Activated CD4-positive, CD25-positive, alpha-beta regulatory T cell treated with anti-CD3 and anti-CD28 coated beads, Interleukin-2, amount 50 U/mL, for 72 hours (primary cell): Measurements from ENCODE around the gene LMBR1L.
A peak's percentile ranks its signal among the peaks of the same experiment; 100 is the strongest.

Experiments
- DNase-seq: peaks from one replicate; pipeline ENCODE4 v3.0.0; 2021

LMBR1L gene

DNA sequence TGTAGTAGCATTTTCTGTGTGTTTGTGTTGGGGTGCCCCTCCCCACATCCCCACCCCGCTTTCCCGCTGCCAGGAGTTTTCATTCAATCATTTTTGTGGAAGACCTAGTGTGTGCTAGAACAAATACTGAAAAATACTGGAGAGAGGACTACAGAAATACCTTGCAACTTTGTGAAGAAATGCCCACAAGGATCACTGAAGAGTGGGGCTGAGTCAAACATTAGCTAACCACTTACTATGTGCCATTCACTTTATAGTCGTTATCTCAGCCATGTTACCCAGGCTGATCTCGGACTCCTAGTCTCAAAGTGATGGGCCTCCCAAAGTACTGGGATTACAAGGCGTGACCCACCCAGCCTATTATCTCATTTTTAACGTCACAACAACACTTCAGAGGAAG, 559 bp upstream of the LMBR1L start:
- no peak for DNase-seq

DNA sequence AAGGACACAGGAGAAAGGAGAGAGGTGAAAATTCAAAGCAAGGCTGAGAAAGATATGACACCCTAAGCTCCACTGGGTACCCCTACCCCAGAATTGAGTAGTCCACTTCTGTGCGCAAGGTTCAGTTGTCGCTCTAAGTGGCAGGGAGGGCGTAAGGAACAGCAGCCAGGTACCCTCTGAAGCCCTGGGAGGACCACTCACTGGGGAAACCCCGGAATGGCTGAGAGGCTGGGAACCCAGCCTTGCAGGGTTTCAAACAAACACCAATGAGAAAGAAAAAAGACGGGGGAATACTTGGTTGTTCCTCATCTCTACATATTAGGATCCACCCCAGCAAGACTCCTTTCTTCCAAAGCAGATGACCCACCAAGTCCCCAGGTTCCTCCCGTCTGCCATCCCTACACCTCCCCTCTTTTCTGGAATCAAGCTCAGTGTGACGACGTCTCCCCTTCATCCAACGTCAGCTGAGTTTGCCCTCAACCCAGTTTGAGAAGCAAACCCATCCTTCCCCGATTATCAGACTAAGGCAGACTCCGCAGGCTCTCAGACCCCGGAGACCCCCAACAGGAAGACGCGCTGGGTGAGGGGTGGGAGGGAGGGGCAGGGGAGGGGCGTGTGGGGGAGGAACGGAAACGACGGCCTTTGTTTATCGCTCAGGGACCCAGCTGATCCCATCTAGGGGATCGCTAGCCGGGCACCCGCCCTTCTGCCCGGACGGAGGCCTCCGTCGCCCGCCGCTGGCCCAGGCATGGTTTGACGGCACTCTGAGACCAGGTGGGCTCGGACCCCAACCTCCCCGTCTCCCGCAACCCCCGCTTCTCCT, 795 bp downstream of the LMBR1L start:
- DNase-seq: no peak

DNA sequence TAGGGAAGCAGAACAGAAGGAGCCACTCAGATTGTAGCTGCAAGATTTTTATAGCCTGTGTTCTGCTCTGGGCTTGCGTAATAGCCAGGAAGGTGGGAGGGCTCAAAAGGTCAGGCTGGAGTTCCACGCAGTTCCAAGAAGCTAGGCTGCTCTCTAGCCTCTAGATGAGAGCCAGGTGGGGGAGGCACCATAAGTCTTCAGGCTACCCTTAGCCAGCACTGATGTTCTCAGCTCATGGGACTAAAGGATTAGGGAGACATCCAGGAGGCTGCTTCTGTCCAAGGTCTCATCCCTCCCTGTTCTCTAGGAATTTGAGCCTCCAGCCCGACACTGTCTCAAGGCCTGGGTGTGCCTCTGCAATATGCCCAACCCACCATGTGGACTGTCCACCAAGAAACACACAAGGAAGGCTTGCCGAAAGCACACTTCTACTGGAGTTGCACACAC, 1.7 kb downstream of the LMBR1L start:
- no peak for DNase-seq

DNA sequence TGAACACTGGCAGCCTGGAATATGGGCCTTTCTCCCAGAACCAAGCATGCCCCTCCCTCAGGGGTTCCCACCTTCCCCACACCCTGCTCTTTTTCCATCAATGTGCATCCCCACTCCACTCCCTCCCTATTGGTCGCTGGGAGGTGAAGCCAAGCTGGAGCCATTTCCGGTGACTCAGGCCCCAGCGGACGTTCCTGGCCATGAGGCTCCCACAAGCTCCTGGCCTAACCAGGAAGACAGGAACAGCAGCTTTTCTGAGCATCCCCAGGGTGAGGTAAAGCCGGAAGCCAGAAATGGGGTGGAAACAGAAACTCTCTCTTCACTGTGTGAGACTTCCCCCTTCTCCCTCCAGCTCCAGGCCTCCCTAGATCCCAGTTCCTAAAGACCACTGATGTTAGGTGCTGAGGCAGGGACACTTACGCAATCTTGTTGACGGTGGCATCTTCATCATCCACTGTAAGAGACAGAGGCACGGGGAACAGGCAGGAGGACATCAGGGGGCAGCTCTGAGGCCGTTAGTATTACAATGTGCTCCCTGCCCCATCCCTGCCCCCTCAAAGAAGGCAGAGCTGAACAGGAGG, 5.1 kb downstream of the LMBR1L start:
- no peak for DNase-seq

DNA sequence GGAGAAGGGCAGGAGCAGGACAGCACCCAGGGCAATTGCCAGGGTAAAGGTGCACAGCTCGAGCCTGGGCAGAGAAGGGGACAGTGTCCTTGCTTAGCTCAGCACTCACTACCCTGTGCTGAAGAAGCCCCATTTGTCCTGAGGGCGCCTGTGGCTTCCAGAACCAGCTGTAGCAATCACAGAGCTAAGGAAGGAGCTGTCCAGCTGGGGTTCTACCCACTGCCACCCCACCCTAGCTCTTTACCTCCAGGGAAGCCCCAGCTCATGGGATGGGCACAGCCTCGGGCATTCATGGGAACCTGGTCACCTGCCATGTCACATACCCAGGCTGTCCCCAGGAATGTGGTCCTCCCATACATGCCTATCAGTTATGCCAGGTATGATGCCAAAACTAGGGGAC, 5.8 kb downstream of the LMBR1L start:
- no peak for DNase-seq

DNA sequence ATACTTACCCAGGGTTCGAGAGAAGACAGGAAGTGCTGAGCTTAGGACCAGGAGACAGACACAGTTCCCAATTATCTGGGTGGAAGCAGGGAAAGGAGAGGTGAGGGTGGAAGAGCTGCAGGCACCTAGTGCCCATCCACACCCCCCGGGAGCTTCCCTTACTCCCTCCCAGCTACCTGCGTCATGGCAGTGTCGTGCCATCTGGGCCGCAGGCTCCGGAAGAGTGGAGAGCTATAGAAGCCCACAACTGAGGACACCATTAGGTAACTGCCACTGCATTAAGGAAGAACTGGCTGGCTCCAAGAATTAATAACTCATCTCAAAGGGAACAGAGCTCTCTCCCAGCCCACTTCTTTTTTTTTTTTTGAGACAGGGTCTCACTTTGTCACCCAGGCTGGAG, 10.3 kb downstream of the LMBR1L start:
- DNase-seq: no peak

DNA sequence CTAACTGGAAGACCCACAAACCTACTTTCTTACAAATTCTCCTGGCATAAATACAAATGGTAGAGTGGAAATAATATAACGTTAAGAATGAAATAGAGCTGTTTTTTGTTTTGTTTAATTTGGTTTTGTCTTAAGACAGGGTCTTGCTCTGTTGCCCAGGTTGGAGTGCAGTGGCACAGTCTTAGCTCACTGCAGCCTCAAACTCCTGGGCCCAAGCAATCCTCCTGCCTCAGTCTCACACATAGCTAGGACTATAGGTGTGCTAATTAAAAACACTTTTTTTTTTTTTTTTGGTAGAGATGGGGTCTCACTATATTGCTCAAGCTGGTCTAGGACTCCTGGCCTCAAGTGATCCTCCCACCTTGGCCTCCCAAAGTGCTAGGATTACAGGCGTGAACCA, 11.9 kb downstream of the LMBR1L start:
- DNase-seq: no peak

DNA sequence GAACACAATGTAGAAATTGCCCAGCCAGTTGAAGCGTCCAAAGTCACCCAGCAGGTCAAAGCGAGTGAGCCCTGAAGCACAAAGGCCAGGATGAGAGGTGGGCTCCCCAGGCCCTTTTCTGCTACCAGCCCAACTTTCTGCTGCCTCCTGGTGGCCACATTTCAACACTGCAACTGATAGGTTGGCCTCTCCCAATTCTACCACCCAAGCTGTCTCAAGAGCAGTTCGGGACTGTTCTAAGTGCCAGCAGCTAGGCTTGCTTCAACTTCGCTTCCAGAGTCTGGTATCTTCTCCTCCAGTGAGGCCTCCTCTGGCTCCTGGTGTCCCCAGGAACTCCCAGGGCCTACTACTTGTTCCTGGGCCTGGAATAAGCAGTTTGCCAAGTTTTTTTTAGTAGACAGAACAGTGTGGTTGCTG, 12.6 kb downstream of the LMBR1L start:
- peak; percentile 65 for DNase-seq

DNA sequence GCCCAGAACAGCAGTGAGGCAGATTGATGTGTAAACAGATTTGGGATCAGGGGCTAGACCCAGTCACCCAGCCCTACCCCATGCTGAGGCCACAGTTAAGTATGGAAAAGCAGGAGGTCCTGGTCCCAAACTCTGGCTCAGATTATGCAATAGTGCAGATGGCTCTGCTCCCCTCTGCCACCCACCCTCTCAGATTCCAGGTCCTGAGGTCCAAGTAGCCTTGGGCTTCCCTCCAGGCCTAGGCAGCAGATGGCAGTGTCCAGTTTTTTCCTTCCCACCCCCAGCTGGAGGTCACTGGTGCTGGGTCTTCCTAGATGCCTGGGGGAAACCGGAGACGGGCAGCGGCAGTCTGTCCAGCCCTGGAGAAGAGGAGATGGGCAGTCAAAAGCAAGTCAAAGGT, 13.3 kb downstream of the LMBR1L start:
- DNase-seq: no peak

DNA sequence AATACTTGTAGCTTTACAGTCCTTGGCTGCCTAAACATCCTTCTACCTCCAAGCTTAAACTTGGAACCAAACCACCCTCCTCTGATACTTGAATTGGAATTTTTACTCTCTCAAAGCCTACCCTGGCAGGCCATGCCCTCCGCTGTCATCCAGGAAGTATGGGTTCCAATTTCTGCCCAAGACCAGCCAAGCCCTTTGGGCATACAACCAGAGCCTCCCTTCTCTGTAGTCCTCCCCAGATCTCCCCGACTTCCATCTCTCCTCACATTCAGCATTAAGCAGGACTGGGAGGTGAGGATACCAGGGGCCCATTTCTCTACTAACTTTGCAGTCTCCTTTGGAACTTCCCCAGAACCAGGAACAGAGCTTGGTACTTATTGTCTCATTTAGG, 15.7 kb downstream of the LMBR1L start:
- no peak for DNase-seq

DNA sequence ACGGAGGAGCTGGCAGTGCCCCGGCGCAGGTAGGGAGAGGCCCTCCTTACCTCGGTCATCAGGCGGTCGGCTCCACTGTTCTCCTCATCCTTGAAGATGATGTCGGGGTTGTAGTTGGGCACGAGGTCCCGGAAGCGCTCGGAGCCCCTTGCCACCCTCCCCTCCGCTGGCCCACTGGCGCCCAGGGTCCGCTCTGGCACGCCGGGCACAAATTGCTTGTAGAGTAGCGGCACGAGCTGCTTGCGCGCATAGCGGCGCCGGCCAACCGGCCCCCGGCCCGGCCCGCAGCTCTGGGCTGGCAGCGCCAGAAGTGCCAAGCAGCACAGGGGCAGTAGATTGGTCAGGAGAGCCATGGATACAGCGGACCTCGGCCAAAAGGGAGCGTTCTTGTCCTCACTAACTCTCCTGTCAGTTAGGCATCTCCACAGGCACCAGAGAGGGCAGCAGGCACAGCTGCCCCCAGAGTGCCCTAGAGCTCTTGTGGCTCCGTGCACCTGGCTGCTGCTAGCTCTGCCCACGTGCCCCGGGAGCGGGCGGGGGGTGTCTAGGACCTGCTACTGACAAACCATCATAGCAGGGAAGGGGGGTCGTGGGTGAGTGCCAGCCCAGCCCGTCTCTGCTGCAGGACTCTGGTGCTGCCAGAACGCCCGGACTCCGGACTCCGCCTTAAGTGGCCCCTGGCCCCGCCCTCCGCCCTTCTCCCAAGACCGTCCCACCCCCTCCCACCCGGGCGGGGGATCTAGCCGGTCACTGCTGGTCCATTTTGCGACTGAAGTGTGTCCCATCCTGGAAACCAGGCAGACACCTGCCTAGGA, 16.3 kb downstream of the LMBR1L start, which contains the start of gene DHH:
Gene DHH (minus strand): TSS at position 642 of the 815 bp plus-strand sequence. CDS start 289 bp downstream, at position 353.
- DNase-seq: no peak

DNA sequence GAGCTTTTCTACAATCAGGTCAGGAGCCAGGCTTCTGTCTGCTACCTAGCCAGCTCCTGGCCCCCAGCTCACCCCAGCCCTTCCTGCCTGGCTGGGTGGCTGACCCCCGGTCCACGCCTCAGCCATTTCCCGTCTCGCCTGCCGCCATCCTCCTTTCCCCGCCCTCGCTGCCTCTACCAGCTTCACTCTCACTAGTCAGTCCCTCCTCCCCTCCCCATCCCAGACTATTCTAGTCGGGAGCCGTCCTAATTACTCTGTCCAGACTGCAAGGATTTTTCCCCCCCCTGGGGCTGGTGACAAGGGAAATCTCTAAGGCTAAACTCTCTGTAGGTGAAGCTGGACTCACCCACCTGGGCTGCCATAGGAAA, 16.9 kb downstream of the LMBR1L start:
- no peak for DNase-seq

DNA sequence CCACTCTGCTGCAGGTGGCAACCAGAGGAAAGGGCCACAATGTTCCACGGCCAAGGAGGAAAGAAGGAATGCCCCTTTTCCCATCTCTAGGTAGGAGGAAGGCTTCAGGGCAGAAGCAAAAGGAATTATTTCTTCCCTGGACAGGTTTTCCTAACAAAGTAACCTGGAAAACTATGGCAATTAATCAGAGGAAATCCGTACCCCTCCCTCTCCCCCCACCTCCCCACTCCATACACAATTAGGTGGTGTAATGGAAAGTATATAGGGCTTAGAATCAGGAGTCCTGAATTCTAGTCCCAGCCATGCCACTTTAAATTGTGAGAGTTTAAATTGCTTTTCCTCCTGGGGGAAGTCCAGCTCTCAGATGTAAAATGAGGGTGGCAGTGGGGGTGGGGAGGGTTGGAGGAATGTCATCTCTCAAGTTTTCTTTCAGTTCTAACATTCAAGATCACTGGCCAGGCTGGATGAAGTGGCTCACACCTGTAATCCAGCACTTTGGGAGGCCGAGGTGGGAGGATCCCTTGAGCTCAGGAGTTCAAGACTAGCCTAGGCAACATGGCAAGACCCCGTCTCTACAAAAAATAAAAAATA, 17.7 kb downstream of the LMBR1L start:
- no peak for DNase-seq

DNA sequence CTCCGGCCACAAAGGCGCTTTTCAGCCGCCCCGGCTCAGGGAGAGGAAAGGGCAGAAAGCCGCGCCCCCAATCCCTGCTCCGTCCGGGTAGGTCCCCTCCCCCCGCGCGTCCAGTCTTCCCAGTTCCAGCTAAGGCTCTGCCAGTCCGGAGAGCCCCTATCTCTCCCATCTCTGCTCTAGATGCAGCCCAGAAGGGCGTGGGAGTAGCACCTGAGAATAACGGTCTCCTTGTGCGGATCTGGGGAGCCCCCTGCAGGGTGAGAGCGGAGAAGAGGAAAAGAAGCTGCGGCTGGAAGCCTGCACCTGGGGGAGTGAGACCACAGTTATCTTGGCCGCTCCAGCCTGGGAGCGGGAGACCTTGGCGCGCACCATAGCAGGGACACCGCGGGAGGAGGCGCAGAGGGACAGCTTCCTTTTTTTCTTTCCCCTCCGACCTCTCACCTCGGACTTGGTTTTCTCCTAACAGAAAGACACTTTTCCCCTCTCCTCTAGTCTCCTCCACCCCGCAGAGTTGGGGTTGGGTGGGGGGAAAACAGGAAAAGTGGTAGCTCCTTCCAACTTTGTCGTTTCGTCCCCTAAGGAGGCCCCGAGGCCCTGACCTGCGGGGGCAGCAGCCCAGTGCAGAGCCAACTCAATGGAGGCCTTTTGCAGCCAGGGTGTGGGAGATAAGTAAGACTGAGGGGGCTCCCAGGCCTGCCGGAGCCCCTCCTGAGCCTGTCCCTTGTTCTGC, 18.4 kb downstream of the LMBR1L start:
- DNase-seq: peak; percentile 46

DNA sequence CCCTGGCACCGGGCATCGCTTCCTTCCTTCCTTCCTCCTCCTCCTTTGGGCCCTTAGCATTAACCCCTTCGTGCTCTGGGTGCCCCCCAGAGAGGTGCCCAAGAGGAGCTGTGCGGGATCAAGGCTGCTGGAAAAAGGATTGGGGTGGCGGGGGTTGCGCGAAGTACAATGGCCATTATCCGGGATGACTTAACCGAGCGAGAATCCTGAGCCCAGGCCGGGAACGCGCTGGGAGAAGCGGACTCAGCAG, 18.9 kb downstream of the LMBR1L start:
- no peak for DNase-seq

DNA sequence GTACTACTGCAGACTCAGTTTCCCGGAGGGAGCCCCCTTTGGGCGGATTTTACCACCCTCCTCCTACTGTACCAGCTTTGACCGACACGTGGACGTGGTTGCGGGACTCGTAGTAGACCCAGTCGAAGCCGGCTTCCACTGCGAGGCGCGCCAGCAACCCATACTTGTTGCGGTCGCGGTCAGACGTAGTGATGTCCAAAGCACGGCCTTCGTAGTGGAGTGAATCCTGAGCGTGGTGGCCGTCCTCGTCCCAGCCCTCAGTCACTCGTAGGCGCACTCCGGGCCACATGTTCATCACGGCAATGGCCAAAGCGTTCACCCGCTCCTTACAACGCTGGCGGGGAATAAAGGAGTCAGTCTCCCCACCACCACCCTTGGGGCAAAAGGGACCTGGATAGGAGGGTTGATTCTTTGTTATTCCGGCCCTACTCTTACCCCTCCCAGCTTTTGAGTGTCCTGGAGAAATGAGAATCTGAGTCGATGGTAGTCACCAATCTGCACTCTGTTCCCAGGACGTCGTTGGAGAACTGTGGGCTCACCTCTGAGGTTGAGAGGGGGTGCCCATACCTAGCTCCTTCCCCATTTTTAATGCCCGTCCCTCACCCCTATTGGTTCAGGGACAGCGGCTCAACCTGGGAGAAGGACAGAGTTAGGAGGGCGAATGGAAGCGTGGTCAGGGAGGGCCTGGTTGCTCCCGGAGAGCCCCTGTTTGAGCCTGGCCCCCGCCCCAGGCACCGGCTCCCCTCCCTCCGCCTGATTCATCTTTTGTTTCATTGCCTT, 19.4 kb downstream of the LMBR1L start:
- DNase-seq: peak; percentile 35

DNA sequence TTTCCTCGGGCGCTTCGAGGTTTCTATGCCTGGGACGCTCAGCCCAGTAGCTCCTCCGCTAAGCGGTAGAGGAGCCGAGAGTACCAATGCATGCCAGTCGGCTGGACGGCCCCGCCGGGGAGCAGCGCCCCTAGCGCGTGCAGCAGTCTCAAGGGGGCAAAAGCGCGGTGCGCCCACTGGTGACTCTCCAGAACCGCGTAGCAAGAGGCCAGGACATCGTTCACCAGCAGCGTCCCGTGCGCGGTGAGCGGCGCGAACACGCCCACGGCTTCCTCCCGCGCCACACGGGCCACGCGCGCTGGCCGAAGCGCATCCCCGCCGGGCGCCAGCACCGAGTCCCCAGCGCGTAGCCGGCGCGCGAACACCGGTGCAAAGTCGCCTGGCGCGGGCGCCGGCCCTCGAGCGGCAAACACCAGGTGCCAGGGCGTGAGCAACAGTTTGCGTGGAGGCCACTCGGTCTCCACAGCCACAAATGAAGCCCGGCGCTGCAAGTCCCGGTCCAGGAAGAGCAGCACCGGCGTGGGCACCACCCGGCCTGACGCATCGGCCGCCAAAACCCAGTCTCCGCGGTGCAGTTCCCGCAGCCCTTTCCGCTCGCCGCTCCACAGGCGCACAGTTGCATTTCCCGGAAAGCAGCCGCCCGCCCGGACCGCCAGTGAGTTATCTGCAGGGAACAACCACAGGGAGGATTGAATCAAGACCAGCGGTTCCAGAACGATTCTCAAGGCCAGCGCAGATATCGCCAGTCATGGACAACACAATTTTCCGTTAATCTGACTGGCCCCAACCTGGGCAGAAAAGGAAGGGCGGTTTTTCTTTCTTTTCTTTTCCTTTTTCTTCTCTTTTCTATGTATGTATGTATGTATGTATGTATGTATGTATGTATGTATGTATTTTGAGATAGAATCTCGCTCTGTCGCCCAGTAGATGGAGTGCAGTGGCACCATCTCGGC, 20.6 kb downstream of the LMBR1L start:
- DNase-seq: peak; percentile 50

DNA sequence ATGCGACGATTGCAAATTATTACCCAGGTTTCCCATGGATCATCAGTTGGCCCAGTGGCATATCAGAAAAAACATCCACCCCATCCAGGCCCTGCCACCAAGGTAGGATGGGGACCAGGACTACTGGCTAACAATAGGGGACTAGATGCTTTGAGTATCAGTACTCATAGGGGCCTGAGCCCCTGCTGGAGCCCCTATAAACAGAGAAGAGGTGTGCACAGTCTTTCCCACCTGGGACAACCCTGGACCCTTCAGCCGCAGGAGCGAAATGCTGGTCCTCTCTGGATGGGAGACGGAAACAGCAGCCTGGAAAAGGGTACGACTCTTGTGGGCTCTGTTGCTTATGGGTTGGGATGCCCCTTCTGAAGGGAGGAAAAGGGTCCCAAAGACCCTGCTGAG, 21.7 kb downstream of the LMBR1L start:
- DNase-seq: no peak

DNA sequence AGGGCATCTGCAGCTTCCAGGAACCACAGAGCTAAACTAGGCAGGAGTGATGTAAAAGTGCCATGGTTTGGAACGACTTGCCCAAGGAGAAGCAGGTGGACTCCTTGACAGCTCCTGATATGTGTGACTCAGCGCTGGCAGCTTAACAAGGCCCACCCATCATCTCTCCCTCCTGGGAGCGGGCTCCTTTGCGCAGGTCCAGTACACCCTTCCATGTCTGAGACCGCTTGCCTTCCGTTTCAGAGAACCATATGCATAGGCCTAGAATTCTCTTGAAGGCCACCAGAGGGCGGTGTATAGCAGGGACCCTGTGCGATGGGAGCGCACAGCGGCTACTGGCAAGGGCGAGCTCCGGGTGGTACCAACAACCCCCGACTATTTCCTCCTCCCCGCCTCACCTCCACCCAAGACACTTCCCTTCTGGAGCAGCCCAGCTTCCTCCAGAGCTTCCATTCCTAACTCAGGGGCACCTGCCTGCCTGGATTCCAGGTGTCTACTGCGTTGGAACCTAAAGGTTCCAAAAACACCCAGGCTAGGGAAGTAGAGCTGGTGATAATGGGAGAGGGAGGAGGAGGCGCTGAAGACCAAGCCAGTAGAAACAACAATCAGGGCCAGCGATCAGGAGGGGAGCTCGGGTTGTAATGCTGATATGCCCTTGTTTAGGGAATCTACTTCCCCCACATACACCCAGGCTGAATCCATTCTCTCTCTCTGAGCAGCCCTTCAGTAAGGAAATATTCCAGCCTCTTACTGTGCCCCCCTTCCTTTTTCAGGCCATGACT, 22.3 kb downstream of the LMBR1L start:
- DNase-seq: peak; percentile 72

DNA sequence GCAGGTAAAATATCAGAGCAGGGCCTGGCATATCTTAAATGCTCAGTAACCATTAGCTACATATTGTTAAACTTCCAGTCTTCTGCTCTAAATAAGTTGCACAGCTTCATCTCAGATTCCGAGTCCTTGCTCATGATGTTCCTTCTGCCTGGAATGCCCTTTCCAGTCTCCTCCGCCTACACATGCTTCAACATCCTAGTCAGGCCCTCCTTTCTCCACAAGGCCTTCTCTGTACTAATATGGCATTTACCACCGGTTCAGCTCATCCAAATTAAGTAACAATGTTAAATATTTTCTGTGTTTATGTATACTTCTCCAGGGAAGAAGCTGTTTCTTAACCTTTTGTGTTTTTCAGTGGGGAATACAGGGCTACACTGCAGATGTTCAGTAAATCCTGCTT, 24.5 kb downstream of the LMBR1L start:
- no peak for DNase-seq
